GM12878 (cell line): ENCODE data around the gene SSC4D. TPM values are rescaled to one million over a fixed set of nuclear protein-coding genes. Genes with fewer than 3 reads are reported as not detected.

Experiments
- ATAC-seq: fragments of 200-7000 bp; cut with Tn5 transposase; 3 replicates; pipeline ENCODE4 v1.9.1; 2020; ENCODE audit warnings: mild to moderate bottlenecking, moderate library complexity
- BruUV-seq: library from RNA; stranded (reverse); fragments of 400-500 nt; replicated peaks from 2 replicates; lab custom pipeline; 2021; lab: Mats Ljungman, UMichigan
- CTCF ChIA-PET: fragments of 300-600 bp; sonication (Branson Sonifier 250); formaldehyde crosslinking; extraction: SDS; loops from one replicate; lab custom pipeline; 2021; ENCODE audit warnings: inconsistent platforms; lab: Yijun Ruan, JAX
- POLR2A ChIA-PET: fragments of 350-600 bp; formaldehyde crosslinking; extraction: SDS; loops from one replicate; lab custom pipeline; 2021; ENCODE audit warnings: inconsistent platforms; lab: Charles Lee
- RAD21 ChIA-PET: fragments of 300-600 bp; sonication (Branson Sonifier 250); formaldehyde crosslinking; loops from one replicate; lab custom pipeline; 2023; ENCODE audit warnings: antibody characterized with exemption; ENCODE audit not compliant: unreplicated experiment; lab: Charles Lee
- SMC1A ChIA-PET: fragments of 300-600 bp; sonication (Branson Sonifier 250); formaldehyde crosslinking; loops from one replicate; lab custom pipeline; 2023; ENCODE audit not compliant: unreplicated experiment, uncharacterized antibody; lab: Charles Lee
- DNase-seq: peaks from one replicate; pipeline ENCODE4 v3.0.0-alpha.2; 2011; ENCODE audit warnings: low read depth, low spot score
- FAIRE-seq: peaks from 3 replicates; lab custom pipeline; 2011; peaks lifted over from hg19 to GRCh38; lab: Jason Lieb, UNC
- H2AFZ ChIP-seq: 2 replicates; pipeline ENCODE4 v1.6.0; 2011; ENCODE audit warnings: low read depth, low read length, control low read depth; ENCODE audit not compliant: control insufficient read depth
- H3K27ac ChIP-seq: 2 replicates; pipeline ENCODE4 v1.5.1; 2011; ENCODE audit warnings: control low read depth; ENCODE audit not compliant: control insufficient read depth, insufficient read depth
- H3K27me3 ChIP-seq, 2 experiments: replicated peaks in 1 of 2; 2 replicates each; pipeline versions ENCODE4 v1.6.0 to v1.6.1; 2011; ENCODE audit warnings: low read length in 1 of 2; ENCODE audit not compliant: control insufficient read depth in 2 of 2, insufficient read depth in 2 of 2
- H3K36me3 ChIP-seq, 2 experiments: 2 replicates each; pipeline ENCODE4 v1.5.1; 2011; ENCODE audit warnings: low read length in 1 of 2; ENCODE audit not compliant: control insufficient read depth in 2 of 2, insufficient read depth in 2 of 2
- H3K4me1 ChIP-seq: 2 replicates; pipeline ENCODE4 v1.6.1; 2011; ENCODE audit warnings: mild to moderate bottlenecking, low read length, moderate library complexity, mixed read lengths; ENCODE audit not compliant: control insufficient read depth, insufficient read depth
- H3K4me2 ChIP-seq: 2 replicates; pipeline ENCODE4 v1.6.0; 2011; ENCODE audit warnings: control low read depth; ENCODE audit not compliant: control insufficient read depth, insufficient read depth
- H3K4me3 ChIP-seq: fragments of 200-600 bp; sonication (generic); 2 replicates; pipeline ENCODE4 v1.5.1; 2016
- H3K79me2 ChIP-seq: 2 replicates; pipeline ENCODE4 v1.6.0; 2011; ENCODE audit warnings: low read length; ENCODE audit not compliant: control insufficient read depth, insufficient read depth
- H3K9ac ChIP-seq: 2 replicates; pipeline ENCODE4 v1.8.0; 2011; ENCODE audit warnings: low read length, control low read depth, mixed read lengths; ENCODE audit not compliant: control insufficient read depth, insufficient read depth
- H3K9me3 ChIP-seq: replicated peaks from 3 replicates; pipeline ENCODE4 v1.5.1; 2011; ENCODE audit warnings: mild to moderate bottlenecking, low read length; ENCODE audit not compliant: control insufficient read depth, insufficient read depth
- H4K20me1 ChIP-seq: 2 replicates; pipeline ENCODE4 v1.6.0; 2011; ENCODE audit not compliant: control insufficient read depth, insufficient read depth
- ASH2L ChIP-seq: fragments of 300-600, 200-600 bp; sonication (generic); IDR thresholded peaks from 2 replicates; pipeline ENCODE4 v1.6.1; 2017; ENCODE audit warnings: low read depth, mild to moderate bottlenecking, borderline replicate concordance
- CEBPZ ChIP-seq: fragments of 150-350 bp; IDR thresholded peaks from 2 replicates; pipeline ENCODE4 v1.6.1; 2016; ENCODE audit warnings: low read depth, low read length
- IRF4 ChIP-seq: IDR thresholded peaks from 2 replicates; pipeline ENCODE4 v1.6.1; 2011; ENCODE audit warnings: low read depth, low read length
- IRF5 ChIP-seq: fragments of 450-650 bp; IDR thresholded peaks from 2 replicates; pipeline ENCODE4 v1.6.1; 2017; ENCODE audit warnings: borderline replicate concordance
- MAX ChIP-seq: IDR thresholded peaks from 2 replicates; pipeline ENCODE4 v1.6.1; 2012; ENCODE audit warnings: low read depth, low read length, improper control_type of control experiment
- MTA3 ChIP-seq: IDR thresholded peaks from 2 replicates; pipeline ENCODE4 v1.6.1; 2012; ENCODE audit warnings: low read length, inconsistent platforms, borderline replicate concordance
- SP1 ChIP-seq: IDR thresholded peaks from one replicate; pipeline ENCODE4 v1.6.1; 2011; ENCODE audit warnings: low read depth, low read length
- ZBTB11 ChIP-seq: fragments of 450-650 bp; formaldehyde crosslinking; IDR thresholded peaks from 2 replicates; pipeline ENCODE4 v1.5.0; 2022; ENCODE audit warnings: mild to moderate bottlenecking, missing genetic modification characterization
- WGBS: methylation state at CpG from one replicate; pipeline ENCODE4 v1.1.6; 2016; ENCODE audit warnings: low lambda C conversion rate; ENCODE audit not compliant: insufficient replicate concordance, insufficient coverage; ENCODE audit errors: missing lambda C conversion rate; 5-methylcytosine and 5-hydroxymethylcytosine counted together
- in situ Hi-C: fragments of 300-500 bp; cut with MboI; formaldehyde crosslinking; loops from 9 replicates; pipeline ENCODE4 v1.14.3; 2018; ENCODE audit warnings: mixed read lengths
- intact Hi-C: fragments of 100-400 bp; cut with micrococcal nuclease; formaldehyde crosslinking; loops from one replicate; pipeline ENCODE4 v1.14.2; 2022; ENCODE audit not compliant: unreplicated experiment
- polyA plus RNA-seq, 11 experiments: library from polyadenylated mRNA; depleted of rRNA in 4 of 11; unstranded in 6 of 11; stranded (reverse) in 5 of 11; fragments of >200 nt; fragmentation: Nextera tagmentation in 4 of 11; fragmentation: Illumina TruSeq in 1 of 11; extraction: Ambion mirVana in 4 of 11; extraction: Trizol in 1 of 11; gene quantifications; 1 replicate in 1 of 11; 2 replicates in 10 of 11; pipeline versions ENCODE4 v1.2.1 to v1.2.3, GENCODE V29; 2011 to 2016; ENCODE audit warnings: inconsistent platforms in 2 of 11, missing spikeins in 2 of 11, low read depth in 1 of 11
- total RNA-seq, 4 experiments: library from RNA; depleted of rRNA in 3 of 4; stranded (reverse); fragments of >200 nt in 3 of 4; fragmentation: Illumina TruSeq in 1 of 4; extraction: Trizol in 1 of 4; gene quantifications; 2 replicates each; pipeline versions ENCODE4 v1.2.1 to v1.2.3, GENCODE V29; 2013 to 2021

Gene SSC4D
- total and polyA plus RNA-seq, 10 of the 15 experiments (the other 5 are each of a cell fraction or from before 2014, with no cell fraction given): 0.08 to 0.79 (median 0.25) TPM; not detected in 1

GRCh38 chr7:76411626-76412025, 2.1 kb upstream of the SSC4D start:
- DNase-seq (no peak), FAIRE-seq (no peak), ATAC-seq (no peak)
- Histone ChIP-seq H3K4me2 (no peak overlapping the region), H3K9me3 (no peaks in the 10 kb centered on the region), H3K79me2 (no peaks in the 10 kb centered on the region), H3K27ac (no peak overlapping the region), H3K36me3 (no peaks in the 10 kb centered on the region), H2AFZ (no peak overlapping the region), H3K4me3 (no peak overlapping the region), H3K9ac (no peak overlapping the region), H3K27me3 (no peaks in the 10 kb centered on the region), H4K20me1 (no peaks in the 10 kb centered on the region), H3K4me1 (no peaks in the 10 kb centered on the region)
- no TSS peak for BruUV-seq
- ChIA-PET POLR2A (interaction anchor here (0.7 kb wide), 1 partner anchor 20 kb away, joined by 3 read pairs; no protein-coding TSS in a partner anchor), SMC1A (no interaction called here), RAD21 (no interaction called here), CTCF (interaction anchor here (0.6 kb wide), 1 partner anchor 95 kb away, joined by 3 read pairs; no protein-coding TSS in a partner anchor)
- intact Hi-C loops: no loop called here
- TF ChIP-seq MAX (no peak), ASH2L (no peak), CEBPZ (no peak), SP1 (no peak), IRF4 (no peak), MTA3 (no peak), ZBTB11 (CRISPR knock-in tag) (no peak), IRF5 (no peak)
- 37% methylated on average over 1 of the region's 1 CpG for WGBS
- in situ Hi-C loops: no loop called here
